ENCODE results near the gene NOTCH1.

The NOTCH1 gene

DNA sequence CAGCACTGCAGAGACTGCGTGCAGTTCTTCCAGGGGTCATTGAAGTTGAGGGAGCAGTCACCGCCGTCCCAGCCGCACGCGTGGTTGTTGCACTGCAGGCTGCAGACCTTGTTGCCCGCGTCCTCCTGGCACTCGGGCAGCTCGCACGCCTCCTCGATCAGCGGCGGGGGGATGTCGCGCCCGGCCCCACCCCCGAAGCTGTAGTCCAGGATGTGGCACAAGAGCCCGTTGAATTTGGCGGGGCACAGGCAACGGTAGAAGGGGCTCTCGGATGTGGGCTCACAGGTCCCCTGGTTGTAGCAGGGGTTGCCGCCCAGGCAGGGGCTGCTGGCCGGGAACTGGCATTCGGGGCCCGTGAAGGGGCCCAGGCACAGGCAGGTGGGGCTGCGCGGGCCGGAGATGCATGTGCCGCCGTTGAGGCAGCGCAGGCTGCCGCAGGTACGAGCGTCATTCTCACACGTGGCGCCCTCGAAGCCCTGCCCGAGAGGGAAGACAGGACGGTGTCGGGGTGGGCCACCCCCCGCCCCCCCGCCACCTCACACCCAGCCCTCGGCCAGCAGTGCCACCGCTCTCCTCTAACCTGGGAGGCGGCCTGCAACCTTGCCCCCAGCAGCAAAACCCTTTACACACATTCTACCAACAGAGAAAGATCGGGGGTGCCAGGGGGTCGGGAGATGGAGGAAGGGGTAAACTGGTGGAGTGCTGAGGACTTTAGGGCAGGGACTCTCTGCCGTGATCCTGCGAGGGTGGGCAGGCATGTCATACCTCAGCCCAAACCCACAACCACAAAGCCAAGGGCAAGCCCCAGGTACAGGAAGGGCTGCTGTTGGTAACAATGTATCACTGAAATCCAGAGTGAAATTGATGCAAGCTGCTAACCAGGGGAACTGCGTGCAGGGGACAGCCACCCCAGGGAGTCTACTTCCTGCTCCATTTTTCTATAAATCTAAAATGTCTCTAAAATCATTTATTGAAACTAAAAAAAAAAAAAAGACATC lies 40.1 kb downstream of the NOTCH1 start:
- Mint-ChIP-seq H3K4me3 (no peak overlapping the region), H3K36me3 (ENCODE audit: low read depth) (peaks cover 13% of the 10 kb centered on the region), H3K27me3 (no peaks in the 10 kb centered on the region), H3K4me1 (no peaks in the 10 kb centered on the region), H3K27ac (no peak overlapping the region), H3K9me3 (no peaks in the 10 kb centered on the region)
- no peak for DNase-seq
- no peak for ATAC-seq

GRCh38 chr9:136504512-136505348 lies 41.1 kb downstream of the NOTCH1 start:
- ATAC-seq, result no peak
- H3K9me3 Mint-ChIP-seq, result no peaks in the 10 kb centered on the region
- no peak overlapping the region for H3K27ac Mint-ChIP-seq
- no peak overlapping the region for H3K4me3 Mint-ChIP-seq
- no peaks in the 10 kb centered on the region for H3K4me1 Mint-ChIP-seq
- peaks cover 12% of the 10 kb centered on the region for H3K36me3 Mint-ChIP-seq (ENCODE audit: low read depth)
- no peak for DNase-seq
- H3K27me3 Mint-ChIP-seq, result no peaks in the 10 kb centered on the region

GRCh38 chr9:136502940-136503550 lies 42.8 kb downstream of the NOTCH1 start:
- Mint-ChIP-seq H3K4me3 (no peak overlapping the region), H3K27ac (no peak overlapping the region), H3K9me3 (no peaks in the 10 kb centered on the region), H3K36me3 (ENCODE audit: low read depth) (peaks cover 6% of the 10 kb centered on the region), H3K27me3 (no peaks in the 10 kb centered on the region), H3K4me1 (no peaks in the 10 kb centered on the region)
- ATAC-seq (no peak), DNase-seq (no peak)

GRCh38 chr9:136502196-136502595 lies 43.7 kb downstream of the NOTCH1 start:
- H3K9me3 Mint-ChIP-seq, result no peaks in the 10 kb centered on the region
- H3K36me3 Mint-ChIP-seq (ENCODE audit: low read depth), result peaks cover 6% of the 10 kb centered on the region
- H3K27me3 Mint-ChIP-seq, result no peaks in the 10 kb centered on the region
- ATAC-seq (no peak), DNase-seq (no peak)
- H3K27ac Mint-ChIP-seq, result no peak overlapping the region
- H3K4me1 Mint-ChIP-seq, result no peaks in the 10 kb centered on the region
- no peak overlapping the region for H3K4me3 Mint-ChIP-seq

DNA sequence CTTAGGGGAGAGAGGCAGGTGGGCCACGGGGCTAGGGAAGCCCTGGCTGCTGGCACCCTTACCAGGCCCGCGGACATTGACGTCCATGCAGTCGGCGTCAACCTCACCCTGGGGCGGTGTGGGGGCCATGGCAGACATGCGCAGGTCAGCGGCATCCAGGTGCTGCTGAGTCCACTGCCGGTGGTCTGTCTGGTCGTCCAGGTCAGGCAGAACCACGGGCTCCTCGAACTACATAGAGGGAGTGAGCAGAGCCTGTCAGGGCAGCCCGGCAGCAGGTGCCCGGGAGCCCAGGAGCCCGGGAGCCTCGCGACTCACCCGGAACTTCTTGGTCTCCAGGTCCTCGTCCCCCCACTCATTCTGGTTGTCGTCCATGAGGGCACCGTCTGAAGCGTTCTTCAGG lies 44.2 kb downstream of the NOTCH1 start:
- no peak overlapping the region for H3K4me3 Mint-ChIP-seq
- DNase-seq, result no peak
- H3K27me3 Mint-ChIP-seq, result no peaks in the 10 kb centered on the region
- no peaks in the 10 kb centered on the region for H3K9me3 Mint-ChIP-seq
- peaks cover 6% of the 10 kb centered on the region for H3K36me3 Mint-ChIP-seq (ENCODE audit: low read depth)
- no peak overlapping the region for H3K27ac Mint-ChIP-seq
- ATAC-seq, result no peak
- no peaks in the 10 kb centered on the region for H3K4me1 Mint-ChIP-seq

- Mint-ChIP-seq H3K36me3 (ENCODE audit: low read depth) (peaks cover 9% of the 10 kb centered on the region), H3K27ac (no peak overlapping the region), H3K27me3 (no peaks in the 10 kb centered on the region), H3K4me3 (no peak overlapping the region), H3K9me3 (no peaks in the 10 kb centered on the region), H3K4me1 (no peaks in the 10 kb centered on the region)
- DNase-seq, result no peak
- ATAC-seq, result peak; percentile 3
These were observed 45.6 kb downstream of the NOTCH1 start for GRCh38 chr9:136499935-136500910.

DNA sequence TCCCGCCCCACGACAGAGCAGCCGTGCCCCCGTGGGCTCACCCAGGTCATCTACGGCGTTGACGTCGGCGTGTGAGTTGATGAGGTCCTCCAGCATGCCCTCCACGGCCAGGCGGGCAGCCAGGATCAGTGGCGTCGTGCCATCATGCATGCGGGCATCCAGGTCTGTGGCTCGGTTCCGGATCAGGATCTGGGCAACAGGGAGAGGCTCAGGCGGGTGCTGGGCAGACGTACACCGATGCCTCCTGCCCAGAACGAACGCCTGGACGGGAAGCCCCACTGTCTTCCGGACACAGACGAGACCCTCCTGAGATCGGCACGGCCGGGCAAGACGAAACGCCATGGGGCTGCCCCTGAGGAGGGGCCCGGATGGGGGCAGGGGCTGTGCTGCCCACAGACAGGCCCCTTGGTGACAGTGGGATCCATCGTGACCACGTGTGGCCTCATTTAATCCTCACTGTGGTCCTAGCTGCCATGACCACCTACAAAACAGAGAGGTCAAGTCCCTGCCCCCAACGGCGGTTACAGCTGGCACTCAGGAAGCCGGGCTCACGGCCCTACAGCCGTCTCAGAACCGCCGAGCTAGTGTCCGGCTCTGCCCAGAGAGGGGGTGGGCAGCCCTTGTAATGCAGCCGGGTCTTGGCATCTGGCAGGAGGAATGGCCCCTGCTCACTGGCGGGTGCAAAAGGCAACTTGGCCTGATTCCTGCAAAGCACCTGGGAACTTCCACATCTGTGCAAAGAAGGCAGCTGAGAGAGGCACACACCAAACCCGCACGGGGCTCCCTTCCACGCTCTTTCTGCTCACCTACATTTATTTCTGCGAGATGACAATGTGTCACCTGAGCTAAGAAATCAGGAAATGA lies 46.5 kb downstream of the NOTCH1 start:
- no peak for ATAC-seq
- no peaks in the 10 kb centered on the region for H3K27me3 Mint-ChIP-seq
- H3K27ac Mint-ChIP-seq, result no peak overlapping the region
- H3K9me3 Mint-ChIP-seq, result no peaks in the 10 kb centered on the region
- no peaks in the 10 kb centered on the region for H3K4me1 Mint-ChIP-seq
- no peak overlapping the region for H3K4me3 Mint-ChIP-seq
- H3K36me3 Mint-ChIP-seq (ENCODE audit: low read depth), result peaks cover 9% of the 10 kb centered on the region
- DNase-seq, result no peak

- H3K27me3 Mint-ChIP-seq, result no peaks in the 10 kb centered on the region
- peaks cover 9% of the 10 kb centered on the region for H3K36me3 Mint-ChIP-seq (ENCODE audit: low read depth)
- H3K9me3 Mint-ChIP-seq, result no peaks in the 10 kb centered on the region
- no peak overlapping the region for H3K4me3 Mint-ChIP-seq
- ATAC-seq (no peak), DNase-seq (no peak)
- H3K4me1 Mint-ChIP-seq, result no peaks in the 10 kb centered on the region
- H3K27ac Mint-ChIP-seq, result no peak overlapping the region
These were observed 47.7 kb downstream of the NOTCH1 start for GRCh38 chr9:136497916-136498695.

DNA sequence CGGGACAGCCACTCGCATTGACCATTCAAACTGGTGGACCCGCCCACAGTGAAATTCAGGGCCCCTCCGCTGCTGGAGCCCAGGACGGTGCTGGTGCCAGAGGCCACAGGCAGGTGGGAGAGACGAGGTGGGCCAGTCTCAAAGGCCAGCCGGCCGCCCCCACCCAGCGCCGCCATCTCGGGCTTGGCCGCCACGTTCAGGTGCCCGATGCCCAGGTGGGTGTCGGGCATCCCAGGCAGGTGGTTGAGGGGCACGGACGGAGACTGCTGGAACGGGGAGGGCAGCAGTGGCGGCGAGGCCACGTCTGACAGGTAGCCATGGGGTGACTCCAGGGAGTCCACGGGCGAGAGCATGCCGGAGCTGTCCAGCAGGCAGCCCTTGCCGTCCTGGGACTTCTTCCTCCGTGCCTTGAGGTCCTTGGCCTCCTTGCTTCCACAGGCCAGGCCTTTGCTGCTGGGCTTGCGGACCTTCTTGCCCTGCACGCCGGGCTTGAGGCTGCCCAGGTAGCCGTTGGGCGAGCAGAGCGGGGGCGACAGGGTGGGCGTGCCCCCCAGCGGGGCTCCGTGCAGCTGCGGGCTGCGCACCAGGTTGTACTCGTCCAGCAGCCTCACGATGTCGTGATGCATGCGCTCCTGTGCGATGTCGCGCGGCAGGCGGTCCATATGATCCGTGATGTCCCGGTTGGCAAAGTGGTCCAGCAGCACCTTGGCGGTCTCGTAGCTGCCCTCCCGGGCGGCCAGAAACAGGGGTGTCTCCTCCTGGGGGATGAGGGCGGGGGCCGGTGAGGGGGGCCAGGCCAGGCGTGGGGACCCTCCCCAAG lies 48.8 kb downstream of the NOTCH1 start:
- no peak for ATAC-seq
- Mint-ChIP-seq H3K9me3 (no peaks in the 10 kb centered on the region), H3K27ac (no peak overlapping the region), H3K4me1 (no peaks in the 10 kb centered on the region), H3K36me3 (ENCODE audit: low read depth) (peaks cover 5% of the 10 kb centered on the region), H3K4me3 (no peak overlapping the region), H3K27me3 (no peaks in the 10 kb centered on the region)
- DNase-seq, result no peak

- no peak for ATAC-seq
- Mint-ChIP-seq H3K4me3 (no peak overlapping the region), H3K9me3 (no peaks in the 10 kb centered on the region), H3K27me3 (no peaks in the 10 kb centered on the region), H3K4me1 (no peaks in the 10 kb centered on the region), H3K36me3 (ENCODE audit: low read depth) (peaks cover 3% of the 10 kb centered on the region), H3K27ac (no peak overlapping the region)
- DNase-seq, result no peak
These were observed 49.7 kb downstream of the NOTCH1 start for GRCh38 chr9:136496181-136496580.

GRCh38 chr9:136495238-136495800 lies 50.5 kb downstream of the NOTCH1 start:
- Mint-ChIP-seq H3K9me3 (no peaks in the 10 kb centered on the region), H3K36me3 (ENCODE audit: low read depth) (peaks cover 3% of the 10 kb centered on the region), H3K4me3 (no peak overlapping the region), H3K4me1 (no peaks in the 10 kb centered on the region), H3K27ac (no peak overlapping the region), H3K27me3 (no peaks in the 10 kb centered on the region)
- ATAC-seq (no peak), DNase-seq (no peak)
